AG09319 (cell line): ENCODE data around the gene COL4A4.

Source experiments
- DNase-seq: peaks from one replicate; pipeline ENCODE4 v3.0.0-alpha.2; 2010; ENCODE audit warnings: low read depth; ENCODE audit errors: extremely low read depth
- CTCF ChIP-seq: IDR thresholded peaks from 2 replicates; pipeline ENCODE4 v1.5.1; 2011; ENCODE audit warnings: low read depth, mild to moderate bottlenecking, inconsistent platforms, low read length, moderate library complexity

The COL4A4 gene

GRCh38 chr2:227132986-227133385 lies 31.0 kb downstream of the COL4A4 start:
- no peak for DNase-seq
- no peak for TF ChIP-seq CTCF

GRCh38 chr2:227130636-227131035 lies 33.4 kb downstream of the COL4A4 start:
- no peak for TF ChIP-seq CTCF
- no peak for DNase-seq

GRCh38 chr2:227127201-227127600 lies 36.8 kb downstream of the COL4A4 start:
- DNase-seq = no peak
- TF ChIP-seq CTCF = no peak

- TF ChIP-seq CTCF = no peak
- no peak for DNase-seq
Observed at GRCh38 chr2:227125506-227125905, 38.5 kb downstream of the COL4A4 start.

- no peak for DNase-seq
- TF ChIP-seq CTCF = no peak
Observed at GRCh38 chr2:227124811-227125210, 39.2 kb downstream of the COL4A4 start.

GRCh38 chr2:227123697-227124096 lies 40.3 kb downstream of the COL4A4 start:
- no peak for TF ChIP-seq CTCF
- no peak for DNase-seq

- no peak for TF ChIP-seq CTCF
Observed at GRCh38 chr2:227118353-227118752, 45.7 kb downstream of the COL4A4 start.

More at GRCh38 chr2:227118353-227118752, 45.7 kb downstream of the COL4A4 start:
- DNase-seq = no peak
